GM19468 (cell line): ENCODE results near the gene RAD51B.
"Not testable (repeated sequence)": the region's sequence is repeated elsewhere in the genome, so short reads cannot be mapped to it uniquely, and the experiment has no call there.

Experiments
- ATAC-seq: cut with Tn5 transposase; IDR thresholded peaks from one replicate; pipeline ENCODE4 v1.9.1; 2021; ENCODE audit warnings: mild to moderate bottlenecking, moderate library complexity, moderate number of reproducible peaks; ENCODE audit not compliant: unreplicated experiment; ENCODE audit errors: extremely low read depth

The RAD51B gene

GRCh38 chr14:68014771-68015170, 195.2 kb downstream of the RAD51B start:
- ATAC-seq = no peak

- no peak for ATAC-seq
Measured at GRCh38 chr14:68015356-68016254, 196.0 kb downstream of the RAD51B start.

GRCh38 chr14:68016255-68016914, 196.8 kb downstream of the RAD51B start:
- ATAC-seq = no peak

GRCh38 chr14:68018598-68018997, 199.0 kb downstream of the RAD51B start:
- ATAC-seq = no peak

GRCh38 chr14:68020493-68020892, 200.9 kb downstream of the RAD51B start:
- ATAC-seq = no peak

GRCh38 chr14:68020999-68021663, 201.6 kb downstream of the RAD51B start:
- ATAC-seq = no peak

- no peak for ATAC-seq
Measured at GRCh38 chr14:68027276-68027675, 207.7 kb downstream of the RAD51B start.

- ATAC-seq = no peak
Measured at GRCh38 chr14:68028075-68028474, 208.5 kb downstream of the RAD51B start.

GRCh38 chr14:68031011-68031410, 211.4 kb downstream of the RAD51B start:
- not testable (repeated sequence) for ATAC-seq

GRCh38 chr14:68032154-68032553, 212.6 kb downstream of the RAD51B start:
- ATAC-seq = no peak

GRCh38 chr14:68033336-68033932, 213.9 kb downstream of the RAD51B start:
- no peak for ATAC-seq

GRCh38 chr14:68034896-68035295, 215.3 kb downstream of the RAD51B start:
- no peak for ATAC-seq

- ATAC-seq = no peak
Measured at GRCh38 chr14:68036202-68036601, 216.6 kb downstream of the RAD51B start.

- no peak for ATAC-seq
Measured at GRCh38 chr14:68039593-68039992, 220.0 kb downstream of the RAD51B start.

- no peak for ATAC-seq
Measured at GRCh38 chr14:68040633-68041369, 221.2 kb downstream of the RAD51B start.

- no peak for ATAC-seq
Measured at GRCh38 chr14:68041876-68042354, 222.3 kb downstream of the RAD51B start.

GRCh38 chr14:68042586-68043210, 223.1 kb downstream of the RAD51B start:
- no peak for ATAC-seq

- no peak for ATAC-seq
Measured at GRCh38 chr14:68043752-68044151, 224.2 kb downstream of the RAD51B start.

GRCh38 chr14:68047906-68048305, 228.3 kb downstream of the RAD51B start:
- no peak for ATAC-seq
